Astrocyte of the cerebellum (primary cell): ENCODE data around the gene SLC22A15.

Source experiments
- DNase-seq: peaks from one replicate; pipeline ENCODE4 v3.0.0-alpha.2; 2011; ENCODE audit warnings: low read depth
- H3K4me3 ChIP-seq: 2 replicates; pipeline ENCODE4 v1.5.1; 2011; ENCODE audit warnings: mild to moderate bottlenecking, low read depth, low read length, moderate library complexity
- CTCF ChIP-seq: IDR thresholded peaks from 2 replicates; pipeline ENCODE4 v1.5.1; 2012; ENCODE audit warnings: low read length, low read depth, moderate library complexity, mild to moderate bottlenecking; ENCODE audit errors: missing control alignments
- in situ Hi-C: cut with HindIII; loops from 2 replicates; pipeline ENCODE4 v1.10.0; 2017; ENCODE audit warnings: low sequenced_read_pairs

SLC22A15 gene

GRCh38 chr1:116106646-116107045 is 130.3 kb downstream of the SLC22A15 start:
- H3K4me3 ChIP-seq: no peak overlapping the region
- TF ChIP-seq CTCF: no peak
- in situ Hi-C loops: no loop called here
- no peak for DNase-seq

GRCh38 chr1:116107371-116107770 is 131.1 kb downstream of the SLC22A15 start:
- TF ChIP-seq CTCF: no peak
- in situ Hi-C loops: no loop called here
- H3K4me3 ChIP-seq: no peak overlapping the region
- no peak for DNase-seq

DNA sequence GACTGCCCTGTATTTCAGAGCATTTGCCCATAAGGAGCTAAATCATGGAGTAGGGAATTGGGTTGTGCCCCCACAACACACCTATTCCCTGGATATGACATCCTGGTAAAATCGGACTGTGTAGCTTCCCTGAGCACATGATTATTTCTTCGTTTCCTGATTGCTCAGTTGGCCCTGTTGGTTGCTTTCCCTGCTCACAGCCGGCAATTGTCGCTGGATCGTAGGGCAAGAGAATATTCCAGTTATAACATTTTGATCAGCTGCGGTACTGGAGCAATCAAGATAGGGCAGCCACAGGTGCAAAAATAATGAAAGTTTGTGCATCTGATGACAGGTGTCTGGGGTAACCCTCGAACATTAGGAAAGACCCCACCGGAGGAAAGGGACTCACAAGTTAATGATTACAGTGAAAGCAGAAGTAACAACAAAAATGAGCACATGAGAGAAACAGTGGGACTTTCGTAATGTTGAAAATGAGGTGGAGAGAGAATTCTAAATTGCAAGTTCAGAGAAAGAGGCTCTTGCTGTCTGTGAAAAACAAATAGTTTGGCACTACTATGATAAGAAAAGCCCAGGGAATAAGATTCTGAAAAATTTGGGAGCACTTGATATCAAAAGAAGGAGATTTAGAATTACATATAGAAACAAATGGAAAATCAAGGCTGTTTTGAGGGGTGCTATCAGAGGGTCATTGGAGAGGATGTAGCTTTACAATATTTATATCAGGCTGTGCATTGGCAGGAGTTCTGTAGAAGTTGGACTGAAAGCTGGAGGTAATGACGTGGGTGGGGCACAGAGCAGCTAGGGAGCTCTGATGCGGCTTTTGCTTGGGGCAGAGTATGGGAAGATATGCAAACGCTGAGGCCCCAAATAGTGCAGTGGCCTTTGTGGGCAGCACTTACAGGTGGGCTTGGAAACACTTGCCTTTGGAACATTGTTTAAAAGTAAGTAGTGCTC is 134.5 kb downstream of the SLC22A15 start, which contains the start of gene MAB21L3:
MAB21L3 (plus strand) TSS at position 833 of the 957 bp plus-strand sequence. CDS start 1,217 bp downstream, outside the sequence.
- no peak for TF ChIP-seq CTCF
- no peak within 1 kb of the TSS for H3K4me3 ChIP-seq
- no peak for DNase-seq
- in situ Hi-C loops: no loop called here

DNA sequence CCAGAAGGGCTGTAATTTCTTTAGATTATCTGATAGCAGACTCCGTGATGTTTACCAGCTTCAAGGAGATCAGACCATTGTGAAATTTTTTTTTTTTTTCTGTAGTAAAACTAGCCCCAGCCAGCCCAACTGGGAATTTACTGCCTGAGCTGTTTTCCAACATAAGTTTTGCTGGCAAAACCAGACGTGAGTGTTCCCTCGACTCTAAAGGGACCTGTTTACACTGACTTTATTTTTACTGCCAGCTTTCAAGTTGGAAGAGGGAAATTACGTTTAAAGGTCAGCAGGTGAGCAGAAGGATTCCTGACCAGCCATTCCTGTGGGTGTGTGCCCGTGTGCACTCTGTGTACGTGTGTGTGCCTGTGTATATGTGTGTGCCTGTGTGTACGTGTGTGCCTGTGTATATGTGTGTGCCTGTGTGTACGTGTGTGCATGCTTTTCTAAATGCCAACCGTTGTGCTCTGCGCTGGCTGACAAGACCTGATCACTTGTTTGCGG is 135.3 kb downstream of the SLC22A15 start:
- no peak for TF ChIP-seq CTCF
- no peak for DNase-seq
- in situ Hi-C loops: no loop called here

DNA sequence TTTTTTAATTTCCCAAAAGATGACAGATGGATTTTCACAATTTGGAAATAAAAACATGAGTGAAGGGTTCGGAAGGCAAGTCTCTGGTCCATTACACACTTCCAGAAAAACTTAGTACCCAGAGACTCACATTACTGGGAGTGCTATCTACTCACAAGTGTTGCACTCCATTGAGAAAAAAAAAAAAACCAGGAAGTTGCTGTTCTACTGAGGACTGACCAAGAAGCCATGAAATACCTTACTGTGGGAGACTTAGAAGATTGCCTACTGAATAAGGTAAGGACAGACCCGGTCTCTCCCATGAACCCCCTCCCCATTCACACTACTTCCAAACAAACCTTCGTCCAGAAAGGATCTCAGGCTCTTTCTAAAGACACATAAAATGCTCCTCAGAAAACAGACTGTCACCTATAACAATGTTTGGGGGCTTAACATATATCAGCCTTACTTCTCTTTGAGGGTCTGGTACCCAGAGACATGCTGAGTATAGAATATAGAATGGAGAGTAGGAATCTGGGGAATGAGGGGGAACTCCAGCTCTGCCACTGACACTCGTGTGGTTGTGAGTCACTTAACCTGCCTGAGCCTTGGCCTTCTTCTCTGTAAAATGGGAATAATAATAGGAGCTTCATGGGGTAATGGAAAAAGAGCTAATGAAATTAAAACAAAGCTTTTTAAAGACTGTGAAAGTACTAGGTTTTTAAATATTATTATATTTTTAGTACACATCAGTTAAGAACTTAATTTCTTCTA is 136.3 kb downstream of the SLC22A15 start:
- no peak for DNase-seq
- in situ Hi-C loops: no loop called here
- TF ChIP-seq CTCF: no peak
- H3K4me3 ChIP-seq: no peak overlapping the region

More for the DNA sequence above, 135.3 kb downstream of the SLC22A15 start:
- H3K4me3 ChIP-seq: no peak overlapping the region

DNA sequence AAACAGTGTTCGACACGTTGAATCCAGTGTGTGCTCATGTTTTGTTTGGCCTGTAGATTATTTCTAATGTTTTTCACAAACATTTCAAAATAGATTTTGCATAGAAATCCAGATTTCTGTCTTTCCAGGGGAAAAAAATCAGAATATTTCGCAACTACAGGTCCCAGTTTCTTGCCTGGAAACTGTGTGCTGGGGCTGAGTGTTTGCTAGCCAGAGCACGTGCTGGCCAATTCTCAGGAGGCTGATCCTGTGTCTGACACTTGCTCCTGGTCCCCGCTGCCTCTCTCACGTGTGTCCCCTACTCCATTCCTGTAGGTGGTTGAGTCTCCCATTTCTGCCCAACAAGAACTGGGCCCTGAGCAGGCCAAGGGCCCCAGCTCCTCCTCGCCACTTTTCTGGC is 137.3 kb downstream of the SLC22A15 start:
- TF ChIP-seq CTCF: no peak
- H3K4me3 ChIP-seq: no peak overlapping the region
- DNase-seq: no peak
- in situ Hi-C loops: no loop called here
